ENCODE results near the gene MAD1L1.

The MAD1L1 gene

GRCh38 chr7:2148189-2148588 lies 84.6 kb downstream of the MAD1L1 start (continued):
- TF ChIP-seq CSRNP3 (CRISPR knock-in tag; IDR thresholded peaks at IDR 0.05) (no peak), ISL1 (CRISPR knock-in tag; IDR thresholded peaks at IDR 0.05) (no peak), CREB5 (CRISPR knock-in tag; IDR thresholded peaks at IDR 0.05; ENCODE audit: low read depth) (no peak), ARNTL (CRISPR knock-in tag; IDR thresholded peaks at IDR 0.05; ENCODE audit: borderline replicate concordance, low read depth) (no peak), ZC3H10 (CRISPR knock-in tag; IDR thresholded peaks at IDR 0.05) (no peak), PATZ1 (CRISPR knock-in tag; IDR thresholded peaks at IDR 0.05; ENCODE audit: borderline replicate concordance) (no peak), ZNF565 (CRISPR knock-in tag; conservative IDR thresholded peaks at IDR 0.05; ENCODE audit: low read depth) (no peak)

GRCh38 chr7:2146676-2147472 lies 85.9 kb downstream of the MAD1L1 start:
- no peak for TF ChIP-seq CSDC2 (CRISPR knock-in tag; IDR thresholded peaks at IDR 0.05)
- TF ChIP-seq ESRRG (CRISPR knock-in tag; IDR thresholded peaks at IDR 0.05): no peak
- TF ChIP-seq POU6F1 (CRISPR knock-in tag; IDR thresholded peaks at IDR 0.05; ENCODE audit: borderline replicate concordance, low read depth): no peak
- no peak for TF ChIP-seq CREB5 (CRISPR knock-in tag; IDR thresholded peaks at IDR 0.05; ENCODE audit: low read depth)
- TF ChIP-seq ARNTL (CRISPR knock-in tag; IDR thresholded peaks at IDR 0.05; ENCODE audit: borderline replicate concordance, low read depth): no peak
- no peak for TF ChIP-seq PPARA (CRISPR knock-in tag; IDR thresholded peaks at IDR 0.05; ENCODE audit: borderline replicate concordance)
- TF ChIP-seq SNAI2 (CRISPR knock-in tag; IDR thresholded peaks at IDR 0.05): no peak
- TF ChIP-seq ZNF565 (CRISPR knock-in tag; conservative IDR thresholded peaks at IDR 0.05; ENCODE audit: low read depth): no peak
- no peak for TF ChIP-seq ZNF8 (CRISPR knock-in tag; IDR thresholded peaks at IDR 0.05)
- TF ChIP-seq BACH2 (CRISPR knock-in tag; IDR thresholded peaks at IDR 0.05; ENCODE audit: borderline replicate concordance): no peak
- no peak for TF ChIP-seq TOX (CRISPR knock-in tag; IDR thresholded peaks at IDR 0.05; ENCODE audit: borderline replicate concordance)
- TF ChIP-seq GLIS3 (CRISPR knock-in tag; IDR thresholded peaks at IDR 0.05): no peak
- TF ChIP-seq ISL1 (CRISPR knock-in tag; IDR thresholded peaks at IDR 0.05): no peak
- TF ChIP-seq TSHZ2 (CRISPR knock-in tag; IDR thresholded peaks at IDR 0.05): no peak
- TF ChIP-seq TCF4 (CRISPR knock-in tag; IDR thresholded peaks at IDR 0.05; ENCODE audit: borderline replicate concordance): no peak
- TF ChIP-seq PATZ1 (CRISPR knock-in tag; IDR thresholded peaks at IDR 0.05; ENCODE audit: borderline replicate concordance): no peak
- no peak for TF ChIP-seq ZFP3 (CRISPR knock-in tag; IDR thresholded peaks at IDR 0.05)
- no peak for TF ChIP-seq ZFP30 (CRISPR knock-in tag; IDR thresholded peaks at IDR 0.05)
- no peak for TF ChIP-seq ZNF70 (CRISPR knock-in tag; IDR thresholded peaks at IDR 0.05)
- peak; percentile 17; the same call in 1 of the 3 replicates for ATAC-seq

Data from SK-N-SH treated with all-trans-retinoic acid at 6 μM for 48 hours (cell line).